Measurements from ENCODE around the gene KCTD12. TPM values are rescaled to one million over a fixed set of nuclear protein-coding genes. Genes with fewer than 3 reads are reported as not detected.

The KCTD12 gene
- total RNA-seq, 1 donor from 2014 or later: 46.2 TPM

DNA sequence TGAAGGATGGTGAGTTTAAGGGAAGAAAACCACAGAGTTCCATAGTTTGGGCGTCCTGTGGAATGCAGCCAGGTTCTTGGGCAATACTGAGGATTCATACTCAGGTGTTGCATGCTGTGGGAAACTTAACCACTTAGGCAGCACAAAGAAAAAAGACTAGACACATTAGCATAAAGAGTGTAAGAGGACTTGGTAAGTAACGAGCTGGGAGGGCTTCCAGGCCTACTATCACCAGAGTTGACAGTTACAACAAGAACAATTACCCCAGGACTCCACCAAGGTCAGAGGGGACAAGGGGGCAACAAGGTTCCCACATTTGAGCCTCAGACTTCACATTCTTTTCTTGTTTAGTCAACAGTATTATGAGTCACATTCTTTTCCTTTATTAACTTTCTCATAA, 33.2 kb downstream of the KCTD12 start:
- H3K27me3 Mint-ChIP-seq: peaks cover 4% of the 10 kb centered on the region

GRCh38 chr13:76851961-76852360, 34.2 kb downstream of the KCTD12 start:
- H3K27ac Mint-ChIP-seq: no peak overlapping the region
- no peak overlapping the region for H3K4me3 Mint-ChIP-seq (ENCODE audit: low read depth)
- no peak for DNase-seq (ENCODE audit: low spot score, unreplicated experiment)
- H3K4me1 Mint-ChIP-seq (ENCODE audit: low read depth): peaks cover 4% of the 10 kb centered on the region
- TF ChIP-seq, protein P1, sequence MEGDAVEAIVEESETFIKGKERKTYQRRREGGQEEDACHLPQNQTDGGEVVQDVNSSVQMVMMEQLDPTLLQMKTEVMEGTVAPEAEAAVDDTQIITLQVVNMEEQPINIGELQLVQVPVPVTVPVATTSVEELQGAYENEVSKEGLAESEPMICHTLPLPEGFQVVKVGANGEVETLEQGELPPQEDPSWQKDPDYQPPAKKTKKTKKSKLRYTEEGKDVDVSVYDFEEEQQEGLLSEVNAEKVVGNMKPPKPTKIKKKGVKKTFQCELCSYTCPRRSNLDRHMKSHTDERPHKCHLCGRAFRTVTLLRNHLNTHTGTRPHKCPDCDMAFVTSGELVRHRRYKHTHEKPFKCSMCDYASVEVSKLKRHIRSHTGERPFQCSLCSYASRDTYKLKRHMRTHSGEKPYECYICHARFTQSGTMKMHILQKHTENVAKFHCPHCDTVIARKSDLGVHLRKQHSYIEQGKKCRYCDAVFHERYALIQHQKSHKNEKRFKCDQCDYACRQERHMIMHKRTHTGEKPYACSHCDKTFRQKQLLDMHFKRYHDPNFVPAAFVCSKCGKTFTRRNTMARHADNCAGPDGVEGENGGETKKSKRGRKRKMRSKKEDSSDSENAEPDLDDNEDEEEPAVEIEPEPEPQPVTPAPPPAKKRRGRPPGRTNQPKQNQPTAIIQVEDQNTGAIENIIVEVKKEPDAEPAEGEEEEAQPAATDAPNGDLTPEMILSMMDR (IDR thresholded peaks at IDR 0.05; ENCODE audit: unreplicated experiment): no peak
- H3K36me3 Mint-ChIP-seq (ENCODE audit: insufficient read depth): no peaks in the 10 kb centered on the region
- H3K27me3 Mint-ChIP-seq: peaks cover 4% of the 10 kb centered on the region
- no peaks in the 10 kb centered on the region for H3K9me3 Mint-ChIP-seq (ENCODE audit: low read depth)

More for the DNA sequence above, 33.2 kb downstream of the KCTD12 start:
- Mint-ChIP-seq H3K27ac (no peak overlapping the region), H3K4me1 (ENCODE audit: low read depth) (peaks cover 4% of the 10 kb centered on the region), H3K9me3 (ENCODE audit: low read depth) (peaks cover 2% of the 10 kb centered on the region), H3K4me3 (ENCODE audit: low read depth) (no peak overlapping the region), H3K36me3 (ENCODE audit: insufficient read depth) (no peaks in the 10 kb centered on the region)
- no peak for DNase-seq (ENCODE audit: low spot score, unreplicated experiment)
- TF ChIP-seq, protein P1 (IDR thresholded peaks at IDR 0.05; ENCODE audit: unreplicated experiment): no peak

- no peak for DNase-seq (ENCODE audit: low spot score, unreplicated experiment)
- Mint-ChIP-seq H3K4me1 (ENCODE audit: low read depth) (peaks cover 4% of the 10 kb centered on the region), H3K27me3 (peaks cover 4% of the 10 kb centered on the region), H3K4me3 (ENCODE audit: low read depth) (no peak overlapping the region), H3K36me3 (ENCODE audit: insufficient read depth) (no peaks in the 10 kb centered on the region), H3K9me3 (ENCODE audit: low read depth) (no peaks in the 10 kb centered on the region), H3K27ac (no peak overlapping the region)
- TF ChIP-seq, protein P1 (IDR thresholded peaks at IDR 0.05; ENCODE audit: unreplicated experiment): no peak
These were observed 36.7 kb downstream of the KCTD12 start for GRCh38 chr13:76849493-76849892.

GRCh38 chr13:76848596-76848995, 37.6 kb downstream of the KCTD12 start:
- H3K9me3 Mint-ChIP-seq (ENCODE audit: low read depth): no peaks in the 10 kb centered on the region
- no peaks in the 10 kb centered on the region for H3K4me1 Mint-ChIP-seq (ENCODE audit: low read depth)
- TF ChIP-seq, protein P1 (IDR thresholded peaks at IDR 0.05; ENCODE audit: unreplicated experiment): no peak
- H3K4me3 Mint-ChIP-seq (ENCODE audit: low read depth): no peak overlapping the region
- no peak for DNase-seq (ENCODE audit: low spot score, unreplicated experiment)
- no peak overlapping the region for H3K27ac Mint-ChIP-seq
- peaks cover 4% of the 10 kb centered on the region for H3K27me3 Mint-ChIP-seq
- no peaks in the 10 kb centered on the region for H3K36me3 Mint-ChIP-seq (ENCODE audit: insufficient read depth)

DNA sequence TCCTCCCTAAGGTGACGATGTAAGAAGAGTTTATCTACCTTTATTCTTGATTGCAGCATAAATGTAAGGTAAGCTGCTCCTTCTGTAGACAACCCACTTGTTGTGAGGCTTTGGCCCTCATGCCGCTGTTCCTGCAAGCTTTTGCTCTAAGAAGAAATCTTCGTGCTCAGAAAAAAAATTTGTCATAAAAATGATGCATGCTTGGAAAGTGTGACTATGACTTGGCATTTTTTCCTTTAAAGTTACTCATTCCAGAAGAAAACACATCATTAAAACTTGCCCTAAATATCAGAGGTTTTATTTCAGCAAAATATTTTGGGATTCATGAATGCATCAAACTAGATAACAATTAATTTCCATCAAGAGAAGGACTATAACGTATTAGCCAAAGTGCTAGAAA, 39.8 kb downstream of the KCTD12 start:
- DNase-seq (ENCODE audit: low spot score, unreplicated experiment): no peak
- Mint-ChIP-seq H3K27ac (no peak overlapping the region), H3K27me3 (peaks cover 2% of the 10 kb centered on the region), H3K4me1 (ENCODE audit: low read depth) (no peaks in the 10 kb centered on the region), H3K4me3 (ENCODE audit: low read depth) (no peak overlapping the region), H3K36me3 (ENCODE audit: insufficient read depth) (no peaks in the 10 kb centered on the region), H3K9me3 (ENCODE audit: low read depth) (no peaks in the 10 kb centered on the region)
- TF ChIP-seq, protein P1 (IDR thresholded peaks at IDR 0.05; ENCODE audit: unreplicated experiment): no peak

Data from progenitor cell of endocrine pancreas (in vitro differentiated cells).